HepG2 (cell line): ENCODE results near the gene LENEP. TPM values are rescaled to one million over a fixed set of nuclear protein-coding genes. Genes with fewer than 3 reads are reported as not detected.

Experiments
- BCL6 ChIP-seq: IDR thresholded peaks from 2 replicates; pipeline ENCODE4 v1.6.1; 2016; ENCODE audit warnings: missing genetic modification reagents, missing compliant biosample characterization
- EP300 ChIP-seq, 3 experiments: sonication (generic) in 1 of 3; formaldehyde crosslinking in 1 of 3; IDR thresholded peaks; 2 replicates each; pipeline versions ENCODE4 v1.5.1 to v1.6.1; 2011 to 2020; ENCODE audit warnings: low read depth in 2 of 3, low read length in 2 of 3, borderline replicate concordance in 1 of 3, improper control_type of control experiment in 1 of 3, mild to moderate bottlenecking in 1 of 3, missing genetic modification reagents in 1 of 3, moderate library complexity in 1 of 3
- HNRNPLL ChIP-seq: fragments of 200-400 bp; formaldehyde crosslinking; IDR thresholded peaks from 2 replicates; pipeline ENCODE4 v1.6.1; 2017; ENCODE audit warnings: mild to moderate bottlenecking, low read depth, low read length; ENCODE audit not compliant: poor library complexity, severe bottlenecking
- KMT2B ChIP-seq: IDR thresholded peaks from 2 replicates; pipeline ENCODE4 v1.6.1; 2016; ENCODE audit warnings: missing genetic modification reagents, missing compliant biosample characterization
- MED13 ChIP-seq: sonication (generic); formaldehyde crosslinking; IDR thresholded peaks from 2 replicates; pipeline ENCODE4 v1.5.0; 2020; ENCODE audit warnings: missing genetic modification reagents
- MTA1 ChIP-seq: sonication (generic); formaldehyde crosslinking; IDR thresholded peaks from 2 replicates; pipeline ENCODE4 v1.4.0; 2020; ENCODE audit warnings: missing genetic modification reagents, mild to moderate bottlenecking, borderline replicate concordance
- NR2F2 ChIP-seq: IDR thresholded peaks from 2 replicates; pipeline ENCODE4 v1.6.1; 2012; ENCODE audit warnings: low read depth, inconsistent platforms, borderline replicate concordance
- RNF2 ChIP-seq: fragments of 450-650 bp; conservative IDR thresholded peaks from 2 replicates; pipeline ENCODE4 v1.6.1; 2016; ENCODE audit warnings: low read depth
- RXRB ChIP-seq: IDR thresholded peaks from 2 replicates; pipeline ENCODE4 v1.6.1; 2016; ENCODE audit warnings: borderline replicate concordance, missing genetic modification reagents, missing compliant biosample characterization
- SRSF1 ChIP-seq: fragments of 200-400 bp; formaldehyde crosslinking; optimal IDR thresholded peaks from 2 replicates; pipeline ENCODE3; 2017; ENCODE audit warnings: mild to moderate bottlenecking, low read depth, low read length, moderate library complexity
- TAF1 ChIP-seq: sonication (generic); formaldehyde crosslinking; IDR thresholded peaks from 2 replicates; pipeline ENCODE4 v1.4.0; 2020; ENCODE audit warnings: missing genetic modification reagents
- ZKSCAN5 ChIP-seq: sonication (generic); formaldehyde crosslinking; IDR thresholded peaks from 2 replicates; pipeline ENCODE4 v1.5.1; 2020; ENCODE audit warnings: mild to moderate bottlenecking, missing genetic modification reagents
- ZNF451 ChIP-seq: sonication (generic); formaldehyde crosslinking; IDR thresholded peaks from 2 replicates; pipeline ENCODE4 v1.5.0; 2020; ENCODE audit warnings: mild to moderate bottlenecking, missing genetic modification reagents
- ZNF546 ChIP-seq: sonication (generic); formaldehyde crosslinking; conservative IDR thresholded peaks from 2 replicates; pipeline ENCODE4 v1.8.1; 2023; ENCODE audit warnings: mild to moderate bottlenecking, missing genetic modification reagents
- ZNF720 ChIP-seq: sonication (generic); formaldehyde crosslinking; IDR thresholded peaks from 2 replicates; pipeline ENCODE4 v1.4.0; 2020; ENCODE audit warnings: missing genetic modification reagents
- polyA plus RNA-seq, 8 experiments: library from polyadenylated mRNA; depleted of rRNA in 3 of 8; stranded (reverse) in 7 of 8; unstranded in 1 of 8; fragments of >200 nt; fragmentation: Illumina TruSeq in 4 of 8; extraction: Trizol in 4 of 8; gene quantifications; 2 replicates each; pipeline versions ENCODE4 v1.2.1 to v1.2.3, GENCODE V29; 2011 to 2016; ENCODE audit warnings: low read depth in 4 of 8, missing spikeins in 1 of 8, mixed read lengths in 1 of 8; ENCODE audit not compliant: insufficient read depth in 1 of 8
- total RNA-seq, 5 experiments: library from RNA; depleted of rRNA; stranded (reverse); fragments of >200 nt; fragmentation: Illumina TruSeq; extraction: Trizol; gene quantifications; 2 replicates each; pipeline ENCODE4 v1.2.3, GENCODE V29; 2016; ENCODE audit warnings: low read depth in 1 of 5
- TF ChIP-seq, protein P1 (sequence below), 2 experiments: sonication (generic) in 1 of 2; formaldehyde crosslinking in 1 of 2; IDR thresholded peaks; 2 replicates each; pipeline versions ENCODE4 v1.6.1 to v1.9.0; 2014 to 2022; ENCODE audit warnings: antibody characterized with exemption in 1 of 2, borderline replicate concordance in 1 of 2, inconsistent platforms in 1 of 2, low read depth in 1 of 2, missing genetic modification reagents in 1 of 2
- TF ChIP-seq, protein P2 (sequence below): IDR thresholded peaks from 2 replicates; pipeline ENCODE4 v1.6.1; 2016; ENCODE audit warnings: low read depth, borderline replicate concordance
- TF ChIP-seq, protein P3 (sequence below): sonication (generic); formaldehyde crosslinking; IDR thresholded peaks from 2 replicates; pipeline ENCODE4 v1.8.0; 2022; ENCODE audit warnings: mild to moderate bottlenecking, missing genetic modification reagents, moderate library complexity
- TF ChIP-seq, protein P4 (sequence below): sonication (generic); formaldehyde crosslinking; IDR thresholded peaks from 2 replicates; pipeline ENCODE4 v1.4.0; 2020; ENCODE audit warnings: mild to moderate bottlenecking, low read depth, missing genetic modification reagents

Gene LENEP
- total and polyA plus RNA-seq, 2 of the 13 experiments (the other 11 are each of a cell fraction or from before 2014, with no cell fraction given) = 0.29 TPM; not detected in 1

DNA sequence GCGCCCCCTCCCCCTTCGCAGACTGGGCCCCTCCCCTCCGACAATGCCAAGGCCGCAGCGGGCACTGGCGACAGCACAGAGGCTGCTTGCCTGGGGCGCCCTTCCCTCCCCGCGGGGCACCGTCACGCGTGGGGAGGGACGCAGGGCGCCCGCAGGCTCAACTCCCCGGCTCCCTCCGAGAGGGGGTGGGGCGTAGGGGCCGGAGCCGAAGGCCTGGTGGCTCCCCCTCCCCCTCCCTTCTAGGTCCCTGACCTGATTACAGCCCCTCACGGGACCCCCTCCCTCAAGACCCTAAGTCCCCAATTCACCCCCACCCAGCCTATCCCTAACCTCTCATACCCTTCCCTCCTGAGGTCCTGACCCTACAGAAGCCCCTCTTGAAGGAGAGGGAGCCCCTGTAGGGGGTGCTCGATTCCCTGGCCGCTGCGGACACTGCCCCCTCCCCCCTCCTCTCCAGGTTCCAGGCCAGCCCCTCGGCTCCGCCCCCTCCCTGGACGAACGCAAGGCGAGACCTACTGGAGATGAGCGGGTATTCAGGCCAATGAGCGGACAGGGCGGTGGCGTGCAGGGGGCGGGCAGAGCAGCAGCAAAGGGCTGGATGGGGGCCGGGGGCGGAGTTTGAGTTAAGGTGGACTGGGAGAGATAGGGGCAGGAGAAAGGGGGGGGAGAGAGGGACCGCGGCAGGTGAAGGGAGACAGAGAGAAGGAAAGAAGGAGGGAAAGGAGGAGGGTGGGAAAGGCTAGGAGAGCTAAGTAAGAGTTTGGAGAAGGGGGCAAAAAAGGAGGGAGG, 8.5 kb downstream of the LENEP start (continued):
- TF ChIP-seq, protein P1, sequence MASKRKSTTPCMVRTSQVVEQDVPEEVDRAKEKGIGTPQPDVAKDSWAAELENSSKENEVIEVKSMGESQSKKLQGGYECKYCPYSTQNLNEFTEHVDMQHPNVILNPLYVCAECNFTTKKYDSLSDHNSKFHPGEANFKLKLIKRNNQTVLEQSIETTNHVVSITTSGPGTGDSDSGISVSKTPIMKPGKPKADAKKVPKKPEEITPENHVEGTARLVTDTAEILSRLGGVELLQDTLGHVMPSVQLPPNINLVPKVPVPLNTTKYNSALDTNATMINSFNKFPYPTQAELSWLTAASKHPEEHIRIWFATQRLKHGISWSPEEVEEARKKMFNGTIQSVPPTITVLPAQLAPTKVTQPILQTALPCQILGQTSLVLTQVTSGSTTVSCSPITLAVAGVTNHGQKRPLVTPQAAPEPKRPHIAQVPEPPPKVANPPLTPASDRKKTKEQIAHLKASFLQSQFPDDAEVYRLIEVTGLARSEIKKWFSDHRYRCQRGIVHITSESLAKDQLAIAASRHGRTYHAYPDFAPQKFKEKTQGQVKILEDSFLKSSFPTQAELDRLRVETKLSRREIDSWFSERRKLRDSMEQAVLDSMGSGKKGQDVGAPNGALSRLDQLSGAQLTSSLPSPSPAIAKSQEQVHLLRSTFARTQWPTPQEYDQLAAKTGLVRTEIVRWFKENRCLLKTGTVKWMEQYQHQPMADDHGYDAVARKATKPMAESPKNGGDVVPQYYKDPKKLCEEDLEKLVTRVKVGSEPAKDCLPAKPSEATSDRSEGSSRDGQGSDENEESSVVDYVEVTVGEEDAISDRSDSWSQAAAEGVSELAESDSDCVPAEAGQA (IDR thresholded peaks at IDR 0.05; ENCODE audit: low read depth) = no peak
- TF ChIP-seq, protein P1 (CRISPR knock-in tag; IDR thresholded peaks at IDR 0.05; ENCODE audit: borderline replicate concordance) = no peak
- 0 out of 2 replicates have a peak, but pooled peaks have one; percentile 8 for TF ChIP-seq NR2F2
- no peak for TF ChIP-seq ZKSCAN5
- no peak; the same call in 1 of the 2 replicates for TF ChIP-seq TAF1
- no peak for TF ChIP-seq ZNF720 (CRISPR knock-in tag)
- TF ChIP-seq, protein P2, sequence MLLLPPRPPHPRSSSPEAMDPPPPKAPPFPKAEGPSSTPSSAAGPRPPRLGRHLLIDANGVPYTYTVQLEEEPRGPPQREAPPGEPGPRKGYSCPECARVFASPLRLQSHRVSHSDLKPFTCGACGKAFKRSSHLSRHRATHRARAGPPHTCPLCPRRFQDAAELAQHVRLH (CRISPR knock-in tag) = no peak
- TF ChIP-seq MED13 = peak; percentile 47; the same call in 1 of the 2 replicates
- TF ChIP-seq BCL6 (CRISPR knock-in tag) = no peak
- no peak for TF ChIP-seq ZNF546 (CRISPR knock-in tag)
- peak; percentile 58 for TF ChIP-seq HNRNPLL
- peak in 1 of 2 experiments; percentile 7; a peak in 1 of 4 replicates for TF ChIP-seq EP300 (IDR thresholded peaks at IDR 0.05; ENCODE audit: low read depth in 2 of 2, low read length in 2 of 2)
- no peak for TF ChIP-seq EP300 (CRISPR knock-in tag; IDR thresholded peaks at IDR 0.05; ENCODE audit: borderline replicate concordance)
- no peak for TF ChIP-seq SRSF1
- TF ChIP-seq, protein P3, sequence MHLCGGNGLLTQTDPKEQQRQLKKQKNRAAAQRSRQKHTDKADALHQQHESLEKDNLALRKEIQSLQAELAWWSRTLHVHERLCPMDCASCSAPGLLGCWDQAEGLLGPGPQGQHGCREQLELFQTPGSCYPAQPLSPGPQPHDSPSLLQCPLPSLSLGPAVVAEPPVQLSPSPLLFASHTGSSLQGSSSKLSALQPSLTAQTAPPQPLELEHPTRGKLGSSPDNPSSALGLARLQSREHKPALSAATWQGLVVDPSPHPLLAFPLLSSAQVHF (CRISPR knock-in tag) = no peak
- 0 out of 2 replicates have a peak, but pooled peaks have one; percentile 6 for TF ChIP-seq MTA1 (CRISPR knock-in tag)
- TF ChIP-seq KMT2B (CRISPR knock-in tag) = no peak
- no peak for TF ChIP-seq ZNF451 (CRISPR knock-in tag)
- TF ChIP-seq RXRB (CRISPR knock-in tag) = peak; percentile 15; the same call in 1 of the 2 replicates
- TF ChIP-seq RNF2 = no peak
- TF ChIP-seq, protein P4, sequence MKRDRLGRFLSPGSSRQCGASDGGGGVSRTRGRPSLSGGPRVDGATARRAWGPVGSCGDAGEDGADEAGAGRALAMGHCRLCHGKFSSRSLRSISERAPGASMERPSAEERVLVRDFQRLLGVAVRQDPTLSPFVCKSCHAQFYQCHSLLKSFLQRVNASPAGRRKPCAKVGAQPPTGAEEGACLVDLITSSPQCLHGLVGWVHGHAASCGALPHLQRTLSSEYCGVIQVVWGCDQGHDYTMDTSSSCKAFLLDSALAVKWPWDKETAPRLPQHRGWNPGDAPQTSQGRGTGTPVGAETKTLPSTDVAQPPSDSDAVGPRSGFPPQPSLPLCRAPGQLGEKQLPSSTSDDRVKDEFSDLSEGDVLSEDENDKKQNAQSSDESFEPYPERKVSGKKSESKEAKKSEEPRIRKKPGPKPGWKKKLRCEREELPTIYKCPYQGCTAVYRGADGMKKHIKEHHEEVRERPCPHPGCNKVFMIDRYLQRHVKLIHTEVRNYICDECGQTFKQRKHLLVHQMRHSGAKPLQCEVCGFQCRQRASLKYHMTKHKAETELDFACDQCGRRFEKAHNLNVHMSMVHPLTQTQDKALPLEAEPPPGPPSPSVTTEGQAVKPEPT = peak; percentile 100
